ENCODE measurements around the gene KLHL41.

DNA sequence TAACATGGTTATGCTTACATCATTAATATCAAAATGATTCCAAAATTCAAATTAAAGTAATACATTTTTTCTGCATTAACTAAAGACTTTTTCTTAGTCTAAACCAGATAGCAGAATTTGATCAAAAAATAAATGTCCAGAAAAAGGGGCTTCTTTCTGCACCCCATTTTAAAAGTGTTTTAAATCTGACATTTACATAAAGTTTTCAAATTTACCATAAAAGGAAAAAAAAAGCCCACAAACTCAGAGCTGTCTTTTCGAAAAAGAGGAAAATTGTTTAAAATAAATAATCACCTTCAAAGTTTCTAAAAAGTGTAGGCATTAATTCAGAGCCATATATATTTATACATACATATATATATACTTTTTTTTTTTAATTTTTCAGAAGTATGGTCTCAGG lies 62.7 kb downstream of the KLHL41 start:
- TF ChIP-seq, protein P1, sequence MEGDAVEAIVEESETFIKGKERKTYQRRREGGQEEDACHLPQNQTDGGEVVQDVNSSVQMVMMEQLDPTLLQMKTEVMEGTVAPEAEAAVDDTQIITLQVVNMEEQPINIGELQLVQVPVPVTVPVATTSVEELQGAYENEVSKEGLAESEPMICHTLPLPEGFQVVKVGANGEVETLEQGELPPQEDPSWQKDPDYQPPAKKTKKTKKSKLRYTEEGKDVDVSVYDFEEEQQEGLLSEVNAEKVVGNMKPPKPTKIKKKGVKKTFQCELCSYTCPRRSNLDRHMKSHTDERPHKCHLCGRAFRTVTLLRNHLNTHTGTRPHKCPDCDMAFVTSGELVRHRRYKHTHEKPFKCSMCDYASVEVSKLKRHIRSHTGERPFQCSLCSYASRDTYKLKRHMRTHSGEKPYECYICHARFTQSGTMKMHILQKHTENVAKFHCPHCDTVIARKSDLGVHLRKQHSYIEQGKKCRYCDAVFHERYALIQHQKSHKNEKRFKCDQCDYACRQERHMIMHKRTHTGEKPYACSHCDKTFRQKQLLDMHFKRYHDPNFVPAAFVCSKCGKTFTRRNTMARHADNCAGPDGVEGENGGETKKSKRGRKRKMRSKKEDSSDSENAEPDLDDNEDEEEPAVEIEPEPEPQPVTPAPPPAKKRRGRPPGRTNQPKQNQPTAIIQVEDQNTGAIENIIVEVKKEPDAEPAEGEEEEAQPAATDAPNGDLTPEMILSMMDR (optimal IDR thresholded peaks at IDR 0.05 in 1 of 3, IDR thresholded peaks at IDR 0.05 in 1 of 3, conservative IDR thresholded peaks at IDR 0.05 in 1 of 3; ENCODE audit: extremely low read depth in 1 of 3, insufficient read depth in 2 of 3, low read length in 3 of 3) = no peak
- TF ChIP-seq EZH2 (IDR thresholded peaks at IDR 0.05; ENCODE audit: low read length) = no peak
